Stimulated activated CD4-positive, alpha-beta T cell treated with anti-CD3 and anti-CD28 coated beads, Interleukin-12 subunit alpha, Interleukin-12 subunit beta, amount 100 ng/mL, for 48 hours (primary cell): Measurements from ENCODE around the gene RFX7.

Source experiments
- DNase-seq, 3 donors: peaks; one replicate each; pipeline ENCODE4 v3.0.0-alpha.2; 2020; ENCODE audit warnings: low read depth in 2 of 3, low spot score in 1 of 3

Gene RFX7

DNA sequence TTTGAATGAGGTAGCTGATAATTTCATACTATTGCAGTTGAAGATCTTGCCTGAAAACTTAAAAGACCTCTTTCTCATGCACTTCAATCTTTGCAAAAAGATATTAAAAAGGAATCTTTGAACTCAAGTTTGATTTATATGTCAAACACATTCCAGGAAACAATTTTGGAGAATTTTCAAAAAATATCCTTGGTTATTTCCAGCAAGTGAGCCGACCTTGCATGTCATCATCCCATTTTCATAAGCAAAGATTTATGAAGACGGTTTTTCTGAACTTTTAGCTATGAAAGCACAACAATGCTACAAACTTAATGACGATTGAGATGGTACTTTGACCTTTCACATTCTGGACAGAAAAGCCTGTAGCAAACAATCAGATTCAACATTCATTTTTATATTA lies 95.6 kb downstream of the RFX7 start:
- DNase-seq, result no peak

GRCh38 chr15:56146756-56147155 lies 96.9 kb downstream of the RFX7 start:
- no peak for DNase-seq

GRCh38 chr15:56128081-56128480 lies 115.6 kb downstream of the RFX7 start:
- DNase-seq, result no peak

- DNase-seq, result no peak
Measured at GRCh38 chr15:56126409-56126808, 117.3 kb downstream of the RFX7 start.

- no peak for DNase-seq
Measured at GRCh38 chr15:56124391-56124790, 119.3 kb downstream of the RFX7 start.

GRCh38 chr15:56105855-56106254 lies 137.8 kb downstream of the RFX7 start:
- no peak for DNase-seq

DNA sequence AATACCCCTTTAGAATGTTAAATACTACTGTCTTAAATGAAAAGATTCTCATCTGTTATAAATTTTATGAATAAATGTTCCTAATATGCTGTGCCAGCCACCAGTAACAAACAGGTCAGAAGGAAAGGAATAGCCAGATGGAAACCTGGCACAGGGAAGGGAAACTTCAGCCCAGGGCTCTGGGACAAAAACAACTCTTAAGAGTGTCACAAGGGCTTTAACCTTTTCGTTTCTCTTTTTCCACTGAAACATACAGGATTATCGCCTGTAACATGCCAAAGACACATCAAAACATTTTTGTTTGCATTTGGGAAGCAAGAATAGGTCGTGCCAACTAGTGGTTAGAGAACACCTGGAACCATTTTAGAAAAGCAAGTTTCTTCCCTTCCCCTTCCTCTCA lies 141.2 kb downstream of the RFX7 start:
- no peak for DNase-seq

DNA sequence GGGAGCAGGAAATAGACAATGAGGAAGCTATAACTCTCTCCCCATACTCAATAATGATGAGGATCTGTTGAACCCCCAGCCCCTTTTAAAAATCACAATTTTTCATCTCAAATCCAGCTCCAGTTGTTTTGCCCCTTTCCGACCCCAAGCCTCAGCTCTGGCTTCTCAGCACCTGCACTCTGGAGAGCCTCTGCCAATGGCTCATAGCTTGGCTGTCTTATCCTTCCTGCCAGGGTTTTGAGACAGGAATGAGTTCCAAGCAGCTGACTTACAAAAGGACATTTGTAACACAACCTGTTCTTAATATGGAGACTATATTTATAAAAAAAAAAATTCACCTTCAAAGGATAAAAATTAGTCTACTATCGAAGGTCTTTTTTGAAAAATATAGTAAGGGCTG lies 144.4 kb downstream of the RFX7 start:
- no peak for DNase-seq

GRCh38 chr15:56098195-56098863 lies 145.3 kb downstream of the RFX7 start:
- DNase-seq, result no peak

DNA sequence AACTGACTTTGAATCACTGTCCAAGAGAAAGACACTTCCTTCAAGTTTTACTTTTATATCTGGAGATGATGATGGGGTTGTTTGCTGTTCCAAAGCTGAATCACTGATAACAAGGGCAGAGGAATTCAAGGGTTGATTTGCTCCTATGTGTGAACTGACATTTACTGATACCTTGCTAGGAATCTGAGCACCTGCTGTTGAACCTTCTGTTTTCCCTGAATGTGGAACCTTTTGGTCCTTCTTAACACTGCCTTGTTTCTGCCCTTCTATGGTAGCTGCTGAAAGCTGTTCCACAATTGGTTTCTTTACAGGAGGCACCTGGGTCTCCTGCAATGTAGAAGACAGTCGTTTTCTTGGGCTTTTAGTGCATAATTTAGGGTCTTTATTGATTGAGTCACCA lies 148.3 kb downstream of the RFX7 start:
- no peak for DNase-seq

DNA sequence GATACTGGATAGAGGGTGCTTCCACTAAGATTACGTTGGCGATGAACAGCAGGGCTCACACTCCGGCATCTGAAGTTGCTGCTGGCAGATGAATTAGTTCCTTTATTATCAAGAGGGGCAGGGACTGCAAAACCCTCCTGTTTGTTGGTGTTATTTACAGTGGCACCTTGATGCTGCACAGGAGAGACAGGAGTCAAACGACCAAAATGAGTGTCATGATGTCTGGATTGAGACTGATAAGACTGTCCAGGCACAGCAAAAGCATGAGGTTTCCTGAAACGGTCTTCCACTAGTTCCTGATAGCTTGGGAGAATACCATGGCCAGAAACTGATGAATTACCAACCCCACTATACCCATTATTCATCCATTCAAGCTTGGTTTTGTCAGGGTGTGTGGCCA lies 149.5 kb downstream of the RFX7 start:
- no peak for DNase-seq

- DNase-seq, result no peak
Measured at GRCh38 chr15:56088389-56088788, 155.3 kb downstream of the RFX7 start.

- DNase-seq, result no peak
Measured at GRCh38 chr15:56086566-56086965, 157.1 kb downstream of the RFX7 start.

GRCh38 chr15:56082263-56082761 lies 161.4 kb downstream of the RFX7 start:
- DNase-seq, result no peak

DNA sequence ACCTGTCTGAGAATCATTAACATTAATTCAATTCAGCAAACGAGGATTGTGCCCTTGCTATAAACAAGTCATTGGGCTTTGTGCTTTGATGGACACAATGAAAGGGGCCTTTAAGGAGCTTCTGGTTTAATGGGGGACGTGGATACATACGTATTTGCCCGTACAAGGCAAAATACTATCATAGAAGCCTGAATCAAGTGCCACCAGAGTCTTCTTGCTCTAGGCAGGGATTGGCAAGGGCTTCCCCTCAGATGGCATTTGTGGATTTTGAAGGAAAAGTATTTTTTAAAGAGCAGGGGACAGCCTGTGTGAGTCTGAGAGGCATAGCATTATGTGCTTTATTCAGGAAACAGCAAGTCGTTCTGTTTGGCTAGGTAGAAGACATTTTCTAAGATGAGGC lies 166.6 kb downstream of the RFX7 start:
- DNase-seq, result no peak

DNA sequence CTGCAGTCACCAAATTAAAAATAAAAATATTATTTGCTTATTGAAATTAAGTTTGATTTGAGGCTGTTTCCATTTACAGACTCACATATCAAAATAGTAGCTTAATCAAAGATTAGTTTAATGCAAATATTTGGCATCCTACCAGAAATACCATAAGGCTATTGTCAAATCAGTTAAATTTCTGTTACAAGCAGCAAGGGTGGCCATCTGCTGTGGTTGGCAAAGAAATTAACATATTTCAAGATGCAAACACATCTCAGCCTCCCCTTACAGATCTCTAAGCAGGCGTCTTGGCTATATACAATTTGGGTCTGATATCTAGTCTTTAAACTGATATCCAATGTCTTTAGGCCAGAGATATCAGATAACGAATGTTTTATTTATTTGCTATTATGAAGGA lies 167.0 kb downstream of the RFX7 start:
- DNase-seq, result no peak

DNA sequence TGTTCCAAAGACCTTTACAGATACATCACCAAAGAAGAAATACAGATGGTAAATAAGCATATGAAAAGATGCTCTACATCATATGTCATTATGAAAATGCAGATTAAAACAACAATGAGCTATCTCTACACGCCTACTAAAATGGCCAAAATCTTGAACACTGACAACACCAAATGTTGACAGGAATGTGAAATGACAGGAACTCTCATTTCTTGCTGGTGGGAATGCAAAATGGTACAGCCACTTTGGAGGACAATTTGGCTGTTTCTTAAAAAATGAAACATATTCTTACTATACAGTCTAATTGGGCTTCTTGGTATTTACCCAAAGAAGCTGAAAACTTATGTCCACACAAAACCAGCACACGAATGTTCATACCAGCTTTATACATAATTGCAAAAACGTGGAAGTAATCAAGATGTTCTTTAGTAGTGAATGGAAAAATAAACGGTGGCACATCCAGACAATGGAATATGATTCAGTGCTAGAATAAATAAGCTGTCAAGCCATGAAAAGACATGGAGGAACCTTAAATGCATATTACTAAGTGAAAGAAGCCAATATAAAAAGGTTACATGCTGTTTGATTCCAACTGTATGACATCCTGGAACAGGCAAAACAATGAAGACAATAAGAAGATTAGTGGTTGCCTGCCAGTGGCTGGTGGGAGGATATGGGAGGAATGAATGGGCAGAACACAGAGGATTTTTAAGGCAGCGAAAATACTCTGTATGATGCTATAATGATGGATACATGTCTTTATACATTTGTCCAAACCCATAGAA lies 169.0 kb downstream of the RFX7 start:
- no peak for DNase-seq

DNA sequence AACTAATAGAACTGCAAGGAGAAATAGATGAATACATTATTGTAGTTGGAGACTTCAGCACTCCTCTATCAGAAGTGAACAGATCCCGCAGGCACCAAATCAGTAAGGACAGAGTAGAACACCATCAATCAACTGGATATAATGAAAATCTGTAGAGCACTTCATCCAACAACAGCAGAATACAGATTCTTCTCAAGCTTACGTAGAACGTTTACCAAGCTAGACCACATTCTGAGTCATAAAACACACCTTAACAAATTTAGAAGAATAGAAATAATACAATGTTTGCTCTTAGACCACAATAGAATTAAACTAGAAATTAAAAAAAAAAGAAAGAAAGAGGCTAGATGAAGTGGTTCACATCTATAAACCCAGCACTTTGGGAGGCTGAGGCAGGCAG lies 179.5 kb downstream of the RFX7 start:
- no peak for DNase-seq

- DNase-seq, result no peak
Measured at GRCh38 chr15:56059716-56060115, 184.0 kb downstream of the RFX7 start.

GRCh38 chr15:56058986-56059385 lies 184.7 kb downstream of the RFX7 start:
- no peak for DNase-seq

DNA sequence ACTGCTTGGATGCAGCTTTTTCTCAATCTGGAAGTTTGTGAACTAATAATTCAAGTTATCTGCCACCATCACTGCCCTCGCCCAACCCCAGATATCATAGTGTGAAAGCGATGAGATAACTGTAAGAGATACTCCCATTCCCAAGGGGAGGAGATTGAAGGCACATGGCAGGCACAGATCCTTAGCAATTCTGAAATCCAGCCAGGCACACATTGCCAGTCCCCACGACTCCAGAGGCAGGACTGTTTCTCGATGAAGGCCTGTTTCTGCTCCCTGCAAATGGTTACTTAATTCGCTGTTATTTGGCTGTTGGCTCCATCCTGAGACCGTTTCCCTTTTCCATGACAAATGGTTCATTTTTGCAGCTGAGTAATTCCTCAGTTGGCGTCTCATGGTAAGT lies 187.1 kb downstream of the RFX7 start:
- no peak for DNase-seq

- no peak for DNase-seq
Measured at GRCh38 chr15:56053046-56053400, 190.7 kb downstream of the RFX7 start.
